Measurements from ENCODE around the gene CAPZA2.
"Not testable (repeated sequence)": the region's sequence is repeated elsewhere in the genome, so short reads cannot be mapped to it uniquely, and the experiment has no call there.

CAPZA2 gene

GRCh38 chr7:116820149-116820548 is 42.2 kb upstream of the CAPZA2 start:
- H3K27me3 ChIP-seq (ENCODE audit: insufficient read depth, low read length) = no peaks in the 10 kb centered on the region
- H2AFZ ChIP-seq (ENCODE audit: low read length) = no peak overlapping the region
- no peak for TF ChIP-seq EZH2 (IDR thresholded peaks at IDR 0.05; ENCODE audit: borderline replicate concordance, low read length)
- TF ChIP-seq, protein P1, sequence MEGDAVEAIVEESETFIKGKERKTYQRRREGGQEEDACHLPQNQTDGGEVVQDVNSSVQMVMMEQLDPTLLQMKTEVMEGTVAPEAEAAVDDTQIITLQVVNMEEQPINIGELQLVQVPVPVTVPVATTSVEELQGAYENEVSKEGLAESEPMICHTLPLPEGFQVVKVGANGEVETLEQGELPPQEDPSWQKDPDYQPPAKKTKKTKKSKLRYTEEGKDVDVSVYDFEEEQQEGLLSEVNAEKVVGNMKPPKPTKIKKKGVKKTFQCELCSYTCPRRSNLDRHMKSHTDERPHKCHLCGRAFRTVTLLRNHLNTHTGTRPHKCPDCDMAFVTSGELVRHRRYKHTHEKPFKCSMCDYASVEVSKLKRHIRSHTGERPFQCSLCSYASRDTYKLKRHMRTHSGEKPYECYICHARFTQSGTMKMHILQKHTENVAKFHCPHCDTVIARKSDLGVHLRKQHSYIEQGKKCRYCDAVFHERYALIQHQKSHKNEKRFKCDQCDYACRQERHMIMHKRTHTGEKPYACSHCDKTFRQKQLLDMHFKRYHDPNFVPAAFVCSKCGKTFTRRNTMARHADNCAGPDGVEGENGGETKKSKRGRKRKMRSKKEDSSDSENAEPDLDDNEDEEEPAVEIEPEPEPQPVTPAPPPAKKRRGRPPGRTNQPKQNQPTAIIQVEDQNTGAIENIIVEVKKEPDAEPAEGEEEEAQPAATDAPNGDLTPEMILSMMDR (IDR thresholded peaks at IDR 0.05; ENCODE audit: low read length) = no peak
- no peak overlapping the region for H3K4me2 ChIP-seq (ENCODE audit: low read length)
- H4K20me1 ChIP-seq (ENCODE audit: insufficient read depth, low read length) = no peaks in the 10 kb centered on the region
- no peaks in the 10 kb centered on the region for H3K9me2 ChIP-seq (ENCODE audit: low read depth, low read length)
- no peak overlapping the region for H3K9ac ChIP-seq (ENCODE audit: low read length)
- H3K27ac ChIP-seq (ENCODE audit: low read depth, low read length, poor library complexity, severe bottlenecking) = no peak overlapping the region
- no peaks in the 10 kb centered on the region for H3F3A ChIP-seq (ENCODE audit: insufficient read depth, low read length)
- no peak overlapping the region for H3K4me3 ChIP-seq (ENCODE audit: low read depth, low read length, poor library complexity, severe bottlenecking)
- no peaks in the 10 kb centered on the region for H3K9me3 ChIP-seq (ENCODE audit: low read length)
- no peaks in the 10 kb centered on the region for H3K4me1 ChIP-seq (ENCODE audit: insufficient read depth, low read length, severe bottlenecking)
- H3K79me2 ChIP-seq (ENCODE audit: insufficient read depth, low read length) = no peaks in the 10 kb centered on the region
- no peaks in the 10 kb centered on the region for H3K36me3 ChIP-seq (ENCODE audit: insufficient read depth, low read length)

DNA sequence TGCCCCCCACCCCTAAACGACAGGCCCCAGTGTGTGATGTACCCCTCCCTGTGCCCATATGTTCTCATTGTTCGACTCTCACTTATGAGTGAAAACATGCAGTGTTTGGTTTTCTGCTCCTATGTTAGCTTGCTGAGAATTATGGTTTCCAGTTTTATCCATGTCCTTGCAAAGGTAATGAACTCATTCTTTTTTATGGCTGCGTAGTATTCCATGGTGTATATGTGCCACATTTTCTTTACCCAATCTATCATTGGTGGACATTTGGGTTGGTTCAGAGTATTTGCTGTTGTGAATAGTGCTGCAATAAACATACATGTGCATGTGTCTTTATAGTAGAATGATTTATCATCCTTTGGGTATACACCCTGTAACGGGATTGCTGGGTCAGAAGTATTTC is 40.7 kb upstream of the CAPZA2 start:
- H4K20me1 ChIP-seq (ENCODE audit: insufficient read depth, low read length); H3K9me2 ChIP-seq (ENCODE audit: low read depth, low read length); H3K9me3 ChIP-seq (ENCODE audit: low read length); H3K27me3 ChIP-seq (ENCODE audit: insufficient read depth, low read length); H3K4me3 ChIP-seq (ENCODE audit: low read depth, low read length, poor library complexity, severe bottlenecking); H3K36me3 ChIP-seq (ENCODE audit: insufficient read depth, low read length); H3K4me2 ChIP-seq (ENCODE audit: low read length); H3K27ac ChIP-seq (ENCODE audit: low read depth, low read length, poor library complexity, severe bottlenecking); H3F3A ChIP-seq (ENCODE audit: insufficient read depth, low read length); H3K4me1 ChIP-seq (ENCODE audit: insufficient read depth, low read length, severe bottlenecking); H3K9ac ChIP-seq (ENCODE audit: low read length); H3K79me2 ChIP-seq (ENCODE audit: insufficient read depth, low read length); H2AFZ ChIP-seq (ENCODE audit: low read length): not testable (repeated sequence)

DNA sequence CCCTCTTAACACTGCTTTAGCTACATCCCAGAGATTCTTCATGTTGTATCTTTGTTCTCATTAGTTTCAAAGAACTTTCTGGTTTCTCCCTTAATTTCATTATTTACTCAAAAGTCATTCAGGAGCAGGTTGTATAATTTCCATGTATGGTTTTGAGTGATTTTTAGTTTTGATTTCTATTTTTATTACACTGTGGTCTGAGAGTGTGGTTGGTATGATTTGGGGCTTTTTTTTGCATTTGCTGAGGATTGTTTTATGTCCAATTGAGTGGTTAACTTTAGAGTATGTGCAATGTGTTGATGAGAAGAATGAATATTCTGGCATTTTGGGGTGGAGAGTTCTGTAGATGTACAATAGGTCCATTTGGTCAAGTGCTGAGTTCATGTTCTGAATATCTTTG is 37.9 kb upstream of the CAPZA2 start:
- H3K79me2 ChIP-seq (ENCODE audit: insufficient read depth, low read length) = no peaks in the 10 kb centered on the region
- no peak overlapping the region for H3K4me3 ChIP-seq (ENCODE audit: low read depth, low read length, poor library complexity, severe bottlenecking)
- H2AFZ ChIP-seq (ENCODE audit: low read length) = no peak overlapping the region
- H3K4me2 ChIP-seq (ENCODE audit: low read length) = no peak overlapping the region
- no peaks in the 10 kb centered on the region for H3K4me1 ChIP-seq (ENCODE audit: insufficient read depth, low read length, severe bottlenecking)
- no peaks in the 10 kb centered on the region for H3F3A ChIP-seq (ENCODE audit: insufficient read depth, low read length)
- TF ChIP-seq, protein P1 (IDR thresholded peaks at IDR 0.05; ENCODE audit: low read length) = no peak
- no peak for TF ChIP-seq EZH2 (IDR thresholded peaks at IDR 0.05; ENCODE audit: borderline replicate concordance, low read length)
- H3K36me3 ChIP-seq (ENCODE audit: insufficient read depth, low read length) = no peaks in the 10 kb centered on the region
- no peaks in the 10 kb centered on the region for H3K9me2 ChIP-seq (ENCODE audit: low read depth, low read length)
- no peaks in the 10 kb centered on the region for H3K27me3 ChIP-seq (ENCODE audit: insufficient read depth, low read length)
- H3K9ac ChIP-seq (ENCODE audit: low read length) = no peak overlapping the region
- no peaks in the 10 kb centered on the region for H4K20me1 ChIP-seq (ENCODE audit: insufficient read depth, low read length)
- no peaks in the 10 kb centered on the region for H3K9me3 ChIP-seq (ENCODE audit: low read length)
- no peak overlapping the region for H3K27ac ChIP-seq (ENCODE audit: low read depth, low read length, poor library complexity, severe bottlenecking)

DNA sequence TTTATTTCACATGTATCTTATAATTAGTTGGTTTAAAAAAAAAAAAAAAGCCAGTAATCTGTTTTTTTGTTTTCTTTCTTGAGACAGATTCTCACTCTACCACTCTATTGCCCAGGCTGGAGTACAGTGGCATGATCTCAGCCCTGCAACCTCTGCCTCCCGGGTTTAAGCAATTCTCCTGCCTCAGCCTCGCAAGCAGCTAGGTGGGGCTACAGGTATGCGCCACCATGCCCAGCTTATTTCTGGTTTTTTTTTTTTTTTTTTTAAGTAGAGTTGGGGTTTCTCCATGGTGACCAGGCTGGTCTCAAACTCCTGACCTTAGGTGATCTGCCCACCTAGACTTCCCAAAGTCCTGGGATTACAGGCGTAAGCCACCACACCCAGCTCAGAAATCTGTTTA is 34.1 kb upstream of the CAPZA2 start:
- TF ChIP-seq EZH2 (IDR thresholded peaks at IDR 0.05; ENCODE audit: borderline replicate concordance, low read length) = no peak
- TF ChIP-seq, protein P1 (IDR thresholded peaks at IDR 0.05; ENCODE audit: low read length) = peak; percentile 28
- H3K4me3 ChIP-seq (ENCODE audit: low read depth, low read length, poor library complexity, severe bottlenecking) = no peak overlapping the region

More for the DNA sequence above, 34.1 kb upstream of the CAPZA2 start:
- no peaks in the 10 kb centered on the region for H3K9me2 ChIP-seq (ENCODE audit: low read depth, low read length)
- no peaks in the 10 kb centered on the region for H4K20me1 ChIP-seq (ENCODE audit: insufficient read depth, low read length)
- H3K27ac ChIP-seq (ENCODE audit: low read depth, low read length, poor library complexity, severe bottlenecking) = no peak overlapping the region
- no peaks in the 10 kb centered on the region for H3K4me1 ChIP-seq (ENCODE audit: insufficient read depth, low read length, severe bottlenecking)
- H3K9ac ChIP-seq (ENCODE audit: low read length) = no peak overlapping the region
- H3K79me2 ChIP-seq (ENCODE audit: insufficient read depth, low read length) = no peaks in the 10 kb centered on the region
- no peak overlapping the region for H3K4me2 ChIP-seq (ENCODE audit: low read length)
- no peaks in the 10 kb centered on the region for H3F3A ChIP-seq (ENCODE audit: insufficient read depth, low read length)
- H3K36me3 ChIP-seq (ENCODE audit: insufficient read depth, low read length) = no peaks in the 10 kb centered on the region
- H3K27me3 ChIP-seq (ENCODE audit: insufficient read depth, low read length) = no peaks in the 10 kb centered on the region
- H2AFZ ChIP-seq (ENCODE audit: low read length) = no peak overlapping the region
- H3K9me3 ChIP-seq (ENCODE audit: low read length) = no peaks in the 10 kb centered on the region
